Small intestine (tissue), 7 donors: ENCODE results near the gene TEAD1. TPM values are rescaled to one million over a fixed set of nuclear protein-coding genes. Genes with fewer than 3 reads are reported as not detected.

ENCODE experiments used
- DNase-seq, 2 donors: peaks; one replicate each; pipeline versions ENCODE4 v3.0.0 to v3.0.0-alpha.2; 2013
- FAIRE-seq: peaks from 2 replicates; lab custom pipeline; 2012; peaks lifted over from hg19 to GRCh38; lab: Jason Lieb, UNC
- H3K27ac ChIP-seq, 3 donors: one replicate each; pipeline ENCODE4 v1.5.1; 2013; ENCODE audit warnings: low read length in 2 of 3, mild to moderate bottlenecking in 2 of 3, control low read depth in 1 of 3, inconsistent platforms in 1 of 3, low read depth in 1 of 3, moderate library complexity in 1 of 3
- H3K27me3 ChIP-seq, 3 donors: one replicate each; pipeline ENCODE4 v1.6.1; 2013; ENCODE audit warnings: low read length in 3 of 3, inconsistent platforms in 1 of 3; ENCODE audit not compliant: control insufficient read depth in 3 of 3, insufficient read depth in 3 of 3
- H3K36me3 ChIP-seq, 3 donors: one replicate each; pipeline ENCODE4 v1.6.1; 2013; ENCODE audit warnings: low read length in 3 of 3, inconsistent platforms in 1 of 3, low read depth in 1 of 3, mild to moderate bottlenecking in 1 of 3, moderate library complexity in 1 of 3; ENCODE audit not compliant: control insufficient read depth in 3 of 3, insufficient read depth in 2 of 3
- H3K4me1 ChIP-seq, 3 donors: one replicate each; pipeline ENCODE4 v1.6.1; 2013; ENCODE audit warnings: low read length in 2 of 3, inconsistent platforms in 1 of 3, low read depth in 1 of 3, mild to moderate bottlenecking in 1 of 3, moderate library complexity in 1 of 3; ENCODE audit not compliant: control insufficient read depth in 3 of 3, insufficient read depth in 2 of 3
- H3K4me3 ChIP-seq, 3 donors: one replicate each; pipeline ENCODE4 v1.5.1; 2013; ENCODE audit warnings: low read length in 3 of 3, control low read depth in 1 of 3, inconsistent platforms in 1 of 3, low read depth in 1 of 3, mild to moderate bottlenecking in 1 of 3, moderate library complexity in 1 of 3
- H3K9me3 ChIP-seq, 2 donors: one replicate each; pipeline ENCODE4 v1.6.1; 2013; ENCODE audit warnings: low read depth in 1 of 2, low read length in 1 of 2; ENCODE audit not compliant: control insufficient read depth in 2 of 2, insufficient read depth in 1 of 2
- WGBS, 3 donors: extraction: QIAGEN DNeasy Blood & Tissue Kit; methylation state at CpG; one replicate each; pipeline ENCODE4 v1.1.7; 2013; 5-methylcytosine and 5-hydroxymethylcytosine counted together
- polyA plus RNA-seq, 4 donors: library from polyadenylated mRNA; stranded (reverse) in 3 of 4; unstranded in 1 of 4; fragments of 200-250 nt in 3 of 4; fragments of 120-200 nt in 1 of 4; gene quantifications; one replicate each; pipeline versions ENCODE4 v1.2.1 to v1.2.3, GENCODE V29; 2013
- donor health status: healthy with polysubstance abuse.
- donor health status: control.
- donor health status: control.
- donor health status: Bipolar disorder and iron deficiency.
- donor health status: healthy.

The TEAD1 gene
- polyA plus RNA-seq, 4 donors: 3.2 to 29.3 (median 7.6) TPM

GRCh38 chr11:12701811-12702592, 27.8 kb downstream of the TEAD1 start:
- WGBS, 3 donors: 86 to 89% (median 87%) methylated on average over 11 of the region's 11 CpGs
- DNase-seq: no peak

GRCh38 chr11:12702999-12703453, 28.8 kb downstream of the TEAD1 start:
- no peak for DNase-seq
- Histone ChIP-seq H3K9me3 (no peaks in the 10 kb centered on the region), H3K27ac (no peak overlapping the region), H3K4me3 (no peak overlapping the region), H3K4me1 (peaks cover 0 to 7% (median 5%) of the 10 kb centered on the region in 3 donors), H3K36me3 (peaks cover 0 to 8% (median 0%) of the 10 kb centered on the region in 3 donors), H3K27me3 (peaks cover 0 to 2% (median 0%) of the 10 kb centered on the region in 3 donors)
- no peak for FAIRE-seq
- WGBS, 3 donors: 79 to 88% (median 80%) methylated on average over 4 of the region's 4 CpGs

More at GRCh38 chr11:12701811-12702592, 27.8 kb downstream of the TEAD1 start:
- H3K4me3 ChIP-seq: no peak overlapping the region
- peaks cover 0 to 8% (median 0%) of the 10 kb centered on the region in 3 donors for H3K36me3 ChIP-seq
- no peak for FAIRE-seq
- peaks cover 0 to 2% (median 0%) of the 10 kb centered on the region in 3 donors for H3K27me3 ChIP-seq
- peaks cover 0 to 3% (median 0%) of the 10 kb centered on the region in 3 donors for H3K4me1 ChIP-seq
- H3K9me3 ChIP-seq: no peaks in the 10 kb centered on the region
- no peak overlapping the region for H3K27ac ChIP-seq

- Histone ChIP-seq H3K4me1 (peaks cover 0 to 7% (median 5%) of the 10 kb centered on the region in 3 donors), H3K4me3 (no peak overlapping the region), H3K9me3 (no peaks in the 10 kb centered on the region), H3K36me3 (peaks cover 0 to 8% (median 0%) of the 10 kb centered on the region in 3 donors), H3K27ac (no peak overlapping the region), H3K27me3 (peaks cover 0 to 2% (median 0%) of the 10 kb centered on the region in 3 donors)
- no peak for DNase-seq
- FAIRE-seq: no peak
- WGBS, 3 donors: 73 to 88% (median 82%) methylated on average over 4 of the region's 4 CpGs
Observed at GRCh38 chr11:12704049-12704448, 29.8 kb downstream of the TEAD1 start.

- WGBS, 3 donors: 48 to 57% (median 54%) methylated on average over 3 of the region's 3 CpGs
- no peak overlapping the region for H3K27ac ChIP-seq
Observed at GRCh38 chr11:12705874-12706273, 31.7 kb downstream of the TEAD1 start.

GRCh38 chr11:12706545-12707499, 32.6 kb downstream of the TEAD1 start:
- Histone ChIP-seq H3K27ac (no peak overlapping the region), H3K9me3 (no peaks in the 10 kb centered on the region), H3K27me3 (peaks cover 0 to 2% (median 0%) of the 10 kb centered on the region in 3 donors), H3K36me3 (peaks cover 0 to 8% (median 0%) of the 10 kb centered on the region in 3 donors), H3K4me1 (peaks cover 0 to 20% (median 7%) of the 10 kb centered on the region in 3 donors), H3K4me3 (no peak overlapping the region)
- WGBS, 3 donors: 52 to 58% (median 55%) methylated on average over 9 of the region's 9 CpGs
- no peak for FAIRE-seq
- peak; percentile 51 to 53 for DNase-seq

More at GRCh38 chr11:12705874-12706273, 31.7 kb downstream of the TEAD1 start:
- Histone ChIP-seq H3K9me3 (no peaks in the 10 kb centered on the region), H3K4me1 (peaks cover 0 to 11% (median 7%) of the 10 kb centered on the region in 3 donors), H3K27me3 (peaks cover 0 to 2% (median 0%) of the 10 kb centered on the region in 3 donors), H3K4me3 (no peak overlapping the region), H3K36me3 (peaks cover 0 to 8% (median 0%) of the 10 kb centered on the region in 3 donors)
- DNase-seq (no peak), FAIRE-seq (no peak)

- DNase-seq (no peak), FAIRE-seq (no peak)
- Histone ChIP-seq H3K4me1 (peaks cover 0 to 22% (median 7%) of the 10 kb centered on the region in 3 donors), H3K9me3 (no peaks in the 10 kb centered on the region), H3K27ac (no peak overlapping the region), H3K27me3 (peaks cover 0 to under 1% (median 0%) of the 10 kb centered on the region in 3 donors), H3K4me3 (no peak overlapping the region), H3K36me3 (peaks cover 0 to 8% (median 0%) of the 10 kb centered on the region in 3 donors)
Observed at GRCh38 chr11:12707500-12707880, 33.3 kb downstream of the TEAD1 start.

GRCh38 chr11:12711496-12711895, 37.3 kb downstream of the TEAD1 start:
- DNase-seq: peak in 1 of 2 donors; percentile 57
- FAIRE-seq: no peak
- WGBS, 3 donors: 42 to 70% (median 61%) methylated on average over 1 of the region's 1 CpG

GRCh38 chr11:12712132-12712531, 37.9 kb downstream of the TEAD1 start:
- H3K27me3 ChIP-seq: no peaks in the 10 kb centered on the region
- H3K9me3 ChIP-seq: no peaks in the 10 kb centered on the region
- DNase-seq (no peak), FAIRE-seq (no peak)
- no peak overlapping the region for H3K27ac ChIP-seq
- peaks cover 0 to 21% (median 5%) of the 10 kb centered on the region in 3 donors for H3K4me1 ChIP-seq
- 93 to 95% (median 94%) methylated on average over 4 of the region's 4 CpGs for WGBS, 3 donors
- H3K36me3 ChIP-seq: peaks cover 0 to 8% (median 0%) of the 10 kb centered on the region in 3 donors
- H3K4me3 ChIP-seq: no peak overlapping the region

More at GRCh38 chr11:12711496-12711895, 37.3 kb downstream of the TEAD1 start:
- Histone ChIP-seq H3K4me3 (no peak overlapping the region), H3K4me1 (peaks cover 0 to 22% (median 7%) of the 10 kb centered on the region in 3 donors), H3K36me3 (peaks cover 0 to 7% (median 0%) of the 10 kb centered on the region in 3 donors), H3K27ac (peak overlapping the region in 1 of 3 donors; percentile 11), H3K27me3 (no peaks in the 10 kb centered on the region), H3K9me3 (no peaks in the 10 kb centered on the region)
